Astrocyte of the cerebellum (primary cell): ENCODE measurements around the gene MEP1B.
"Not testable (repeated sequence)": the region's sequence is repeated elsewhere in the genome, so short reads cannot be mapped to it uniquely, and the experiment has no call there.

ENCODE experiments used
- DNase-seq: peaks from one replicate; pipeline ENCODE4 v3.0.0-alpha.2; 2011; ENCODE audit warnings: low read depth
- H3K4me3 ChIP-seq: 2 replicates; pipeline ENCODE4 v1.5.1; 2011; ENCODE audit warnings: mild to moderate bottlenecking, low read depth, low read length, moderate library complexity
- in situ Hi-C: cut with HindIII; loops from 2 replicates; pipeline ENCODE4 v1.10.0; 2017; ENCODE audit warnings: low sequenced_read_pairs
- TF ChIP-seq, protein P1 (sequence below): IDR thresholded peaks from 2 replicates; pipeline ENCODE4 v1.5.1; 2012; ENCODE audit warnings: low read length, low read depth, moderate library complexity, mild to moderate bottlenecking; ENCODE audit errors: missing control alignments

MEP1B gene

DNA sequence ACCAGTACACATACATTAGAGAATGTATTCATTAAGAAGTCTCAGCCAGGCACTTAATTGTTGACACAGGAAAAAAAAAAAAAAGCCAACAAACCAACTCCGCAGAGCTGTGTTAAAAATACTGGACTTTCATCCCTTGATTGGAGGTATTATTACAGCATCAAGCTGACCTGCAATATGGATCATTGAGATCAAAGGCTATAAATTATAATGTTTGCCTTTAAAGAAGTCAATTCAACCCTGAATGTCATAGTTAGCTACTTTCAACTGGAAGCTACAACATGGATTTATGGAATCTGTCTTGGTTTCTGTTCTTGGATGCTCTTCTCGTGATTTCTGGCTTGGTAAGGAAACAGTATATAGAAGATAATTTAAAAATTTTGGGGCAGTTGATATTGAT lies at the start of gene MEP1B:
Gene MEP1B, plus strand, starts transcription at position 250 of the 400 bp plus-strand sequence. Its CDS starts 32 bp downstream, at position 282.
- H3K4me3 ChIP-seq: no peak within 1 kb of the TSS
- in situ Hi-C loops: no loop called here
- TF ChIP-seq, protein P1, sequence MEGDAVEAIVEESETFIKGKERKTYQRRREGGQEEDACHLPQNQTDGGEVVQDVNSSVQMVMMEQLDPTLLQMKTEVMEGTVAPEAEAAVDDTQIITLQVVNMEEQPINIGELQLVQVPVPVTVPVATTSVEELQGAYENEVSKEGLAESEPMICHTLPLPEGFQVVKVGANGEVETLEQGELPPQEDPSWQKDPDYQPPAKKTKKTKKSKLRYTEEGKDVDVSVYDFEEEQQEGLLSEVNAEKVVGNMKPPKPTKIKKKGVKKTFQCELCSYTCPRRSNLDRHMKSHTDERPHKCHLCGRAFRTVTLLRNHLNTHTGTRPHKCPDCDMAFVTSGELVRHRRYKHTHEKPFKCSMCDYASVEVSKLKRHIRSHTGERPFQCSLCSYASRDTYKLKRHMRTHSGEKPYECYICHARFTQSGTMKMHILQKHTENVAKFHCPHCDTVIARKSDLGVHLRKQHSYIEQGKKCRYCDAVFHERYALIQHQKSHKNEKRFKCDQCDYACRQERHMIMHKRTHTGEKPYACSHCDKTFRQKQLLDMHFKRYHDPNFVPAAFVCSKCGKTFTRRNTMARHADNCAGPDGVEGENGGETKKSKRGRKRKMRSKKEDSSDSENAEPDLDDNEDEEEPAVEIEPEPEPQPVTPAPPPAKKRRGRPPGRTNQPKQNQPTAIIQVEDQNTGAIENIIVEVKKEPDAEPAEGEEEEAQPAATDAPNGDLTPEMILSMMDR: no peak
- DNase-seq: no peak

DNA sequence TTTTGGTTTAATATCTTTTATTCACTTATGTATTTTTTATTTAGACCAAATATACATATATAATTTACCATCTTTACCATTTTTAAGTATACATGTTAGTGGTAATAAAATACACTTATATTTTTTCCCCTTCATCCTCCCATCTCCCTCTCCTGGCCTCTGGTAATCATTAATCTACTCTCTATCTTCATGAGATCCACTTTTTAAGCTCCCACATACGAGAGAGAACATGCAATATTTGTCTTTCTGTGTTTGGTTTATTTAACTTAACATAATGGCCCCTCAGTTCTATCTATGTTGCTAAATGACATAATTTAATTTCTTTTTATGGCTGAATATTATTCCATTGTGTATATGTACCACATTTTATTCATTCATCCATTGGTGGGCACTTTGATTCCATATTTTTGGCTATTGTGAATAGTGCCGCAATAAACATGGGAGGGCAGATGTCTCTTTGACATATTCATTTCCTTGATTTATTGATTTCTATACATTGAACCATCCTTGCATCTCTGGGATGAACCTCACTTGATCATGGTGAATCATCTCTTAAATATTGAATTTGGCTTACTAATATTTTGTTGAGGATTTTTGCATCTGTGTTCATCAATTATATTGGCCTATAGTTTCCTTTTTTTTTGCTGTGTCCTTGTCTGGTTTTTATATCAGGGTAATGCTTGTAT lies 41.5 kb upstream of the MEP1B start:
- in situ Hi-C loops: no loop called here
- no peak overlapping the region for H3K4me3 ChIP-seq
- DNase-seq: no peak
- TF ChIP-seq, protein P1: no peak

DNA sequence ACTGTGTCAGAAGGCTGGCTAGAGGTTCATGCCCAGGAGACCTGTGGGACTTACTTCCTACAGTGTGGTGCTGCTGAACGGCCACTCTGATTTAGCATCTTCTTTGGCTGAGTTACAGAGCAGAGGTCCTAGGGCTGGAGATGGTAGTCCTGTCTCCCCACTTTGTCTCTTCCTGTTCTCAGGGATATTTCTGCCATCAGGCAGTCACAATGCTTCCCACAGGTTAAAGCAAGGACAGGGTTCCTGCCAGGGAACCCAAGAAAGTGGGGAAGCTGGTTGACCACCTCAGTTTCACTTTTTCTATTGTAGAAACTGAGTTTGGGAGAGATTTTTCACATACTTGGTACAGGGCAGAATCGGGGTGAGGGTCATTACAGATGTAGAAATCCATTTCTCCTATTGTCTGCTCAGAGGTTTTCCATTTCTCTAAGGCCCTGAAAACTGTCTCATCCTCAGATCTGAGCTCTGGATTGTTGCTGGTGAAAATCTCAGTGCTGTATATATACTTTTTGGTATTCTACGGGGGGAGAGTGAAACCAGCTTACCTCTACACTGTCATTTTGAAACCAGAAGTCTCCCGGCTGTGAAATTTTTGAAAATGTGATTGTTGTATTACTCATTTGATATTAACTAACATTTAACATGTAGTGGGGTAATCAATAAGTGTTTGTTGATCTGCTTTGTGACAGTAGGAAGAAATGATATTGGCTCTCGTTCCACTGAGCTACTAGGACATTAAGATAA lies 37.0 kb upstream of the MEP1B start:
- TF ChIP-seq, protein P1: no peak
- no peak for DNase-seq
- no peak overlapping the region for H3K4me3 ChIP-seq
- in situ Hi-C loops: no loop called here

DNA sequence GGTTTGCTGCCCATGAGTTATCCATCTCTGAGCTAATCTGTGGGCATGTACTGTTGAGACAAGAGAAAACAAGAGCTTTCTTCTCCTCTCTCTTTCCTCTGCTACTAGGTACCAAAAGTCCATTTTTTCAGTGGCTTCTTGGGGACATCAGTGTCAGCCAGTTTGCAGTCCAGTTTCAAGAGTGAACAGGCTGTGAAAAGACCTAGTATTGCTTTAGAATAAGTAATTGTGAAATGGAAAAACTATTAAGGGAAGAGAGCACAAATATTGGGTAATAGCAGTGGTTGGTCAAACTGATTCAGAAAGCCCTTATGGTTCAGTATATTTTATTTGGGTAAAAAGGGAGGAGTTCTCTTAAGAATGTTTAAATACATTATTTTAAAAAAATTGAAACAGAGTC lies 33.0 kb upstream of the MEP1B start:
- DNase-seq: no peak
- H3K4me3 ChIP-seq: no peak overlapping the region
- in situ Hi-C loops: no loop called here
- TF ChIP-seq, protein P1: no peak

DNA sequence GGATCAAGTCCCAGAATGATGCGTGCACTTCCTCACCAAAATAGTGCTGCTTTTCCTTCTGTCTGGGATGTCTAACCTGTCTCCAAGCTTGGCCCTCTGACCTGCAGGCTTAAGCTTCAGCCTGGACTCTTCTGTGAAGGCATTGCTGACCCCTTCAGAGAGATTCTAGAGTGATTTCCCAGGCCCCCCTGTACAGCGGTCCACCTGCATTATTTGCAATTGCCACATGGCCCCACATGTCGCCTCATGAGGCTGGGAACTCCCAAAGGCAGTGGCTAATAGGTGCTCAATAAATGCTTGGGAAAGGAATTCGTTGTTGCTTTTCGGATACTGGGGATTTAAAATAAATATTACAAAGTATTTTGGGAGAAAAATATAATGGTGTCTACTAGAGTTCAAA lies 32.3 kb upstream of the MEP1B start:
- in situ Hi-C loops: no loop called here
- TF ChIP-seq, protein P1: no peak
- no peak overlapping the region for H3K4me3 ChIP-seq
- no peak for DNase-seq

DNA sequence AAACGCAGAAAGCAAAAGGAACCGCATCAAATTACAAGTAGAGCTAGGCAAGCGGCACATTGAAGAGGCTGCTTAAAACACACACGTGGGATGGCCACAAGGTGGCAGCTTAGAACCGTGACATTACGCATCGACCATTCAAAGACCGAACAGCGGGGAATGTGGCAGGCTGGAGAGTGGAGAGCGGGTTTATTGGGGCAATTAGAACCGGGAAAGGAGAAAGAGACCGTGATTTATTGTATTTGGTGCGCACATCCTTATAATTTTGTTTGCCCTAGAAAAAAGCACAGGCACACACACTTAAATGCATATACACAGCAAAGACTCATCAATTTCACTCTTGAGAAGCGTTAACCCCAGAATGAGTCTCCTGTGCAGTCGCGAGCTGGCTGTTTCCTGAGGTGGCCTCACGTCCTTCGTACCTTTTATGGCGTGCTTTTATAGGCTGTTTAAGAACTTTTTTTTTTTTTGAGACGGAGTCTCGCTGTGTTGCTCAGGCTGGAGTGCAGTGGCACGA lies 31.7 kb upstream of the MEP1B start:
- no peak overlapping the region for H3K4me3 ChIP-seq
- in situ Hi-C loops: no loop called here
- TF ChIP-seq, protein P1: peak; percentile 83
- peak; percentile 87 for DNase-seq

DNA sequence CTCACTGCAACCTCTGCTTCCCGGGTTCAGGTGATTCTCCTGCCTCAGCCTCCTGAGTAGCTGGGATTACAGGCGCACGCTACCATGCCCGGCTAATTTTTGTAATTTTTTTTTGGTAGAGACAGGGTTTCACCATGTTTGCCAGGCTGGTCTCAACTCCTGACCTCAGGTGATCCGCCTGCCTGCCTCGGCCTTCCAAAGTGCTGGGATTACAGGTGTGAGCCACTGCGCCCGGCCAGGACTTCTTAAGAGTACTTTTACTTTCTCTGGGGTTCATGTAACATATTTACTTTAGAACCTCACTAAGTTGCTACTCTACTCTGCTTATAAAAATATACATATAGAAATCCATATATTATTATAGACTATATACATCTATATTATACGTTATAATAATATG lies 31.2 kb upstream of the MEP1B start:
- H3K4me3 ChIP-seq, in situ Hi-C loops, DNase-seq: not testable (repeated sequence)
